NCI-H2107 treated with DMSO at 0.1 percent for 48 hours (cell line): ENCODE measurements around the gene HTRA1.

Experiments used
- DNase-seq: peaks from one replicate; lab custom pipeline; 2025; ENCODE audit not compliant: unreplicated experiment; lab: John Stamatoyannopoulos, UW

HTRA1 gene

GRCh38 chr10:122454603-122455080, 6.7 kb upstream of the HTRA1 start, which contains the start of gene ARMS2:
Gene ARMS2 (plus strand): TSS chr10:122454653. CDS start chr10:122454728, 75 bp downstream.
- no peak for DNase-seq

- DNase-seq: no peak
Measured at GRCh38 chr10:122455376-122456079, 5.8 kb upstream of the HTRA1 start.

GRCh38 chr10:122457934-122458333, 3.4 kb upstream of the HTRA1 start:
- DNase-seq: no peak

GRCh38 chr10:122458693-122459092, 2.7 kb upstream of the HTRA1 start:
- DNase-seq: no peak

GRCh38 chr10:122459561-122460273, 1.6 kb upstream of the HTRA1 start:
- no peak for DNase-seq

GRCh38 chr10:122460891-122461293, 461 bp upstream of the HTRA1 start:
- no peak for DNase-seq

GRCh38 chr10:122461729-122462532, 578 bp downstream of the HTRA1 start:
- DNase-seq: no peak

GRCh38 chr10:122462533-122463465, 1.4 kb downstream of the HTRA1 start:
- no peak for DNase-seq

GRCh38 chr10:122463466-122464249, 2.3 kb downstream of the HTRA1 start:
- no peak for DNase-seq

- DNase-seq: no peak
Measured at GRCh38 chr10:122464250-122464510, 2.8 kb downstream of the HTRA1 start.

GRCh38 chr10:122464586-122464985, 3.2 kb downstream of the HTRA1 start:
- no peak for DNase-seq

- DNase-seq: no peak
Measured at GRCh38 chr10:122465401-122466040, 4.2 kb downstream of the HTRA1 start.

- DNase-seq: no peak
Measured at GRCh38 chr10:122466951-122467381, 5.6 kb downstream of the HTRA1 start.

- no peak for DNase-seq
Measured at GRCh38 chr10:122467701-122468100, 6.3 kb downstream of the HTRA1 start.

GRCh38 chr10:122468307-122468925, 7.1 kb downstream of the HTRA1 start:
- no peak for DNase-seq

GRCh38 chr10:122468926-122469781, 7.8 kb downstream of the HTRA1 start:
- no peak for DNase-seq

- DNase-seq: no peak
Measured at GRCh38 chr10:122469848-122470247, 8.5 kb downstream of the HTRA1 start.
